ENCODE measurements around the gene ACTRT2. TPM values are rescaled to one million over a fixed set of nuclear protein-coding genes. Genes with fewer than 3 reads are reported as not detected.

ACTRT2 gene
- total RNA-seq, 4 donors from 2014 or later, result not detected

DNA sequence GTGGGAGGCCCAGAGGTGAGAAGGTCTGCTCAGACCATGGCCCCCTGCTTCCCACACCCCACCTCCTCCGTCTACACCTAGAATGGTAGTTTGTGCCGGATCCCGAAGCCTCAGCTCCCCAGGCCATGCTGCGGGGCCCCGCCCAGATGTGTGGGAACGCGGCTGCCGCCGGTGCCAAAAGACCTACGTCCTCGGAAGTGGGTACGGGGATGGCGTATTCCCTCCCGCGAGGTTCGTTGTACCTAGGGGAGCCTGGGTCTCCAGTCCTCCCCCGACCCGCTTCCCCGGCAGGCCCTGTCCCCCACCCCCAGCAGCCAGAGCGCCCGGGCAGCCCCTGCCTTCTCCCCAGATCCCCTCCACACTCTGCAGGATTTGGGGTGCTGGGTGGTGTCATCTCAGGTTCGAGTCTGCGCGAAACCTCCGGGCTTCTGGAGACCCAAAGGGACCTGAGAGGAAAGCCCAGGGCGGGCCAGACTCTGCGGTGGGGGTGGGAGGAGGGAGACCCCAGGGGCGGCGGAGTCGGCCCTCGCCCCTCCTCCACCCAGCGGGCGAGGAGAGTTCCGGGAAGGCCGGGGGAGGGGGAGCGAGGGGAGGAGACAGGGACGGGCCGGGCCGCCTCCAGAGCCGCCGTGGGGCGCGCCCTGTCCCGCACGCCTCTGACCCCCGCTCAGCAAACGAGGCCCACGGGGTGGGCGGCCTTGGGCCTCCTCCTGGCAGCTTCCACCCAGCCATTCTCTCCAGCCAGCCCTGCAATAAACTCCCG, 41.5 kb downstream of the ACTRT2 start:
- TF ChIP-seq, protein P1, sequence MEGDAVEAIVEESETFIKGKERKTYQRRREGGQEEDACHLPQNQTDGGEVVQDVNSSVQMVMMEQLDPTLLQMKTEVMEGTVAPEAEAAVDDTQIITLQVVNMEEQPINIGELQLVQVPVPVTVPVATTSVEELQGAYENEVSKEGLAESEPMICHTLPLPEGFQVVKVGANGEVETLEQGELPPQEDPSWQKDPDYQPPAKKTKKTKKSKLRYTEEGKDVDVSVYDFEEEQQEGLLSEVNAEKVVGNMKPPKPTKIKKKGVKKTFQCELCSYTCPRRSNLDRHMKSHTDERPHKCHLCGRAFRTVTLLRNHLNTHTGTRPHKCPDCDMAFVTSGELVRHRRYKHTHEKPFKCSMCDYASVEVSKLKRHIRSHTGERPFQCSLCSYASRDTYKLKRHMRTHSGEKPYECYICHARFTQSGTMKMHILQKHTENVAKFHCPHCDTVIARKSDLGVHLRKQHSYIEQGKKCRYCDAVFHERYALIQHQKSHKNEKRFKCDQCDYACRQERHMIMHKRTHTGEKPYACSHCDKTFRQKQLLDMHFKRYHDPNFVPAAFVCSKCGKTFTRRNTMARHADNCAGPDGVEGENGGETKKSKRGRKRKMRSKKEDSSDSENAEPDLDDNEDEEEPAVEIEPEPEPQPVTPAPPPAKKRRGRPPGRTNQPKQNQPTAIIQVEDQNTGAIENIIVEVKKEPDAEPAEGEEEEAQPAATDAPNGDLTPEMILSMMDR (IDR thresholded peaks at IDR 0.05), result no peak
- ATAC-seq (ENCODE audit: low FRiP score) (no peak), DNase-seq (ENCODE audit: low spot score) (peak; percentile 9)

- ATAC-seq (ENCODE audit: low FRiP score) (no peak), DNase-seq (ENCODE audit: low spot score) (peak; percentile 9)
- TF ChIP-seq, protein P1 (IDR thresholded peaks at IDR 0.05), result no peak
These were observed 42.4 kb downstream of the ACTRT2 start for GRCh38 chr1:3063379-3064295.

GRCh38 chr1:3064296-3064850, 43.1 kb downstream of the ACTRT2 start:
- TF ChIP-seq, protein P1 (IDR thresholded peaks at IDR 0.05), result no peak
- DNase-seq (ENCODE audit: low spot score) (no peak), ATAC-seq (ENCODE audit: low FRiP score) (no peak)

GRCh38 chr1:3064901-3065300, 43.6 kb downstream of the ACTRT2 start:
- DNase-seq (ENCODE audit: low spot score) (no peak), ATAC-seq (ENCODE audit: low FRiP score) (no peak)
- TF ChIP-seq, protein P1 (IDR thresholded peaks at IDR 0.05), result no peak

DNA sequence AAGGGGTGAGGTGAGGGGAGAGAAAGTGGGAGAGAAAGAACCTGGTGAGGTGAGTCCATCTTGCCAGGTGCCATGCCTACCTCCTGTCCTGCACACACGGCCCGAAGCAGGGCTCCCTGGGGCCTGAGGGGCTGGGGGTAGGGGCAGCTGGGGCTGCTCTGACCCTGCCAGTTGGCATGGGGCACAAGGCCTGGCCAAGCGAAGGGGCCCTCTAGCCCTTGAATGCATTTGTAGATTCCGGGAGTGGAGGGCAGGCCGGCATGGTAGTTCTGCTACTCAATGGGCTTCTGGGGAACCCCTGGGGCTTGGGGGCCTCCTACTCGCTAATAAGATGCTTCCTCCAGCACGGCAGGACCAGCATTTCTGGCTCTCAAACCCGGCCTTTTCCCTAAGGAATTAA, 44.1 kb downstream of the ACTRT2 start:
- TF ChIP-seq, protein P1 (IDR thresholded peaks at IDR 0.05), result no peak
- DNase-seq (ENCODE audit: low spot score), result no peak
- no peak for ATAC-seq (ENCODE audit: low FRiP score)

DNA sequence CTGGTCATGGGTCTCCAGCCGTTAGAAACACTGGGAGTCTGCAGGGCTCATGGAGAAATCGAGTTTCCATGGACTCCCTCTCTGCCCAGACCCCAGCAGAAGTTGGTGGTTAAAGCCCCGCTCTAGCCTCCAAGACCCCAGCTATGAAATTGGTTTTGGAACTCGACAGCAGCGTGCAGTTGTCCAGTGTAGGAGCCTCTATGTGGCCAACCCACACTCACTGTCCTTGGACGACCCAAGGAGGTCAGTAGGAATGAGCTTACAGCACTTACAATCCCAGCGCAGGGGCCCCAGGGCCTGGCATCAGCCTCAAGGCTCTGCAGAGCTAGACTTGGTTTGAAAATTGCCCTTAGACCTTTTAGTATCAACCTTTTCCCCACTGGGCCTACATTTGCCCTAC, 44.5 kb downstream of the ACTRT2 start:
- ATAC-seq (ENCODE audit: low FRiP score) (no peak), DNase-seq (ENCODE audit: low spot score) (no peak)
- TF ChIP-seq, protein P1 (IDR thresholded peaks at IDR 0.05), result no peak
